GM19328 (cell line): ENCODE data around the gene DDI1.
"Not testable (repeated sequence)": the region's sequence is repeated elsewhere in the genome, so short reads cannot be mapped to it uniquely, and the experiment has no call there.

Experiments used
- ATAC-seq: cut with Tn5 transposase; IDR thresholded peaks from one replicate; pipeline ENCODE4 v1.9.1; 2021; ENCODE audit warnings: mild to moderate bottlenecking, moderate library complexity; ENCODE audit not compliant: unreplicated experiment

DDI1 gene

GRCh38 chr11:104036995-104037394 is 555 bp downstream of the DDI1 start:
- ATAC-seq: no peak

- no peak for ATAC-seq
These were observed 5.4 kb downstream of the DDI1 start for GRCh38 chr11:104041792-104042191.

DNA sequence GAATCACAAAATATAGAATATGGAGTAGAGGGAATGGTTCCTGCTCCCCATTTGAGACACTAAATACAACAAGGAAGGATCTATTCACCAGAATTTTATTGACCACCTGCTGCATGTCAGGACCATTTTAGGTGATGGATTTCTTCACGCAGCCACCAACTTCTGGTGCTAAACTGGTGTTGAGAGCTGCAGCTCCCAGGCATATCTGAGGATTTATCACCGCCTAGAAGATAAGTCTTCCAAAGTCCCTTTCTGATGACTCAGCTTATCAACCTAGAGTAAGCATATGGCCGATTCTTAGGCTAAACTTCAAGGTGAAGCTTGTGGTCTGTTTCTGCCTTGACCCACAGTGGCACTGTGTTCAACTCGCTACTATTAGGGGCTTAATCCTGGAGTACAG is 6.7 kb downstream of the DDI1 start:
- no peak for ATAC-seq

DNA sequence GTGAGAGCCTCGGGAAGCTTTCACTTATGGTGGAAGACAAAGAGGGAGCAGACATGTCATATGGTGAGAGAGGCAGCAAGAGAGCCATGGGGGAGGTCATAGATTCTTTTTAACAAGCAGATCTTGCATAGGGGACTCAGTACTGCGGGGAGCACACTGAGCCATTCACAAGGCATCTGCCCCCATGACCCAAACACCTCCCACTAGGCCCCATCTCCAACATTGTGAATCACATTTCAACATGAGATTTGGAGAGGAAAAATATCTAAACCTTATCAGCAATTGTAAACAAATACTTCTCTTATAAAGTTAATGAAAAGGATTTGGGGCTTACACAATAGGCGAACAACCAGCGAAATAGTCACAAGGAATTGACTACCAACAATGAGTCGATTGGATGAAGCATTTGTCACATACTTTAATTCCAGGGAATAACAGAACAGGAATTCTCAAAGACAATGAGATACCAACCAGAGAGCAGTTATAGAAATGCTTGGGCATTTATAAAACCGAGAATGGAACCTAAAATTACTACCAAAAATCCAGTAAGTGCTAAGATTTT is 7.3 kb downstream of the DDI1 start:
- no peak for ATAC-seq

- no peak for ATAC-seq
These were observed 9.9 kb downstream of the DDI1 start for GRCh38 chr11:104046331-104046730.

DNA sequence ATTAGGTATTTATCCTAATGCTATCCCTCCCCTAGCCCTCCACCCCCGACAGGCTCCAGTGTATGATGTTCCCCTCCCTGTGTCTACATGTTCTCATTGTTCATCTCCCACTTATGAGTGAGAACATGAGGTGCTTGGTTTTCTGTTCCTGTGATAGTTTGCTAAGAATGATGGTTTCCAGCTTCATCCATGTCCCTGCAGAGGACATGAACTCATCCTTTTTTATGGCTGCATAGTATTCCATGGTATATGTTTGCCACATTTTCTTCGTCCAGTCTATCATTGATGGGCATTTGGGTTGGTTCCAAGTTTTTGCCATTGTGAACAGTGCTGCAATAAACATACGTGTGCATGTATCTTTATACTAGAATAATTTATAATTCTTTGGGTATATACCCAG is 10.4 kb downstream of the DDI1 start:
- ATAC-seq: not testable (repeated sequence)

DNA sequence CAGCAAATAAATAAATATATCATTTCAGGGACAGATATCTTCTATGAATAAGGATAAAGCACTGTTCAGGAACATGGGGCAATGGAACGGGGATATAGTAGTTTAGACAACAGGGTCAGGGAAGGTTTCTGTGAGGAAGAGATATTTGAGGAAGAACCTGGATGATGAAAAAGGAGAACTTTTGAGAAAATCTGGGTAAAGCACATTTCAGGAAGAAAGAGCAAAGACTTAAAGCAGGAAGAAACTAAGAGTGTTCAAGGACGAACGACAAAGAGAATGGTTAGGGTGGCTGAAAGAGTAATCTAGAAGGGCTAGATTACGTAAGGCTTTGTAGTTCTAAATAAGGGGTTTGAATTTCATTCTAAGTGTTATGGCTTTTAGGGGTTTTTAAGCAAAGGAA is 12.7 kb downstream of the DDI1 start:
- no peak for ATAC-seq

GRCh38 chr11:104051778-104052177 is 15.3 kb downstream of the DDI1 start:
- ATAC-seq: no peak

DNA sequence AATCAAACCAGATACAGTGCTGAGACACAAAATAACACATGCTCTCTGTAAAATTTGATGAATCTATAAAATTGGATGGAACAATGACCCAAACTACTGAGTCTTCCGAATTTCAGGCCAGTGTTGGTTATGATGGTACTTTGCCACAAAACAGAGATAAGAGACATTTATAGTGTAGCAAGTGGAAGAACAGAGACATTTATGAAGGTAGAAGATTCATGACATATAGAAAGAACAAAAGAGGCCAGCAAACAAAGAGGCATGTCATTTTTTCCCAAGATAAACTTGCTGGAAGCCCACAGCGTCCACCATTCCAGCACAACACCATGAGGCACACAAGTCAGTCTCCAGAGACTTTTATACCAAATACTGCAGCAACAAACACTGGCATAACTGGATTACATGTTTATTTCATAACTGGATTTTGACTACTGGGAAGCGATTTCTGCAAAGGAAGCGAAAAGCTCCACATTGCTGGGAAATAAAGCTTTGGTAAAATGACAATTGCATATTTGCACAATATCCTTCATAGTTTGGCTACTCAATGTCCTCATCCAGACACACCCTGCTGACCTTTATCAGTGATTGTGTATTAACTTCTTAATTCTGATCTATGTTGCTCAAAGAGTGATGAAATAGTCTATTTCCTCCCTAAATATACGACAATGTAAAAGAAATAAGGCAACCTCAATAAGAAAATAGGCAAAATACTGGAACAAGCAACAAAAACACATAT is 17.5 kb downstream of the DDI1 start:
- no peak for ATAC-seq

DNA sequence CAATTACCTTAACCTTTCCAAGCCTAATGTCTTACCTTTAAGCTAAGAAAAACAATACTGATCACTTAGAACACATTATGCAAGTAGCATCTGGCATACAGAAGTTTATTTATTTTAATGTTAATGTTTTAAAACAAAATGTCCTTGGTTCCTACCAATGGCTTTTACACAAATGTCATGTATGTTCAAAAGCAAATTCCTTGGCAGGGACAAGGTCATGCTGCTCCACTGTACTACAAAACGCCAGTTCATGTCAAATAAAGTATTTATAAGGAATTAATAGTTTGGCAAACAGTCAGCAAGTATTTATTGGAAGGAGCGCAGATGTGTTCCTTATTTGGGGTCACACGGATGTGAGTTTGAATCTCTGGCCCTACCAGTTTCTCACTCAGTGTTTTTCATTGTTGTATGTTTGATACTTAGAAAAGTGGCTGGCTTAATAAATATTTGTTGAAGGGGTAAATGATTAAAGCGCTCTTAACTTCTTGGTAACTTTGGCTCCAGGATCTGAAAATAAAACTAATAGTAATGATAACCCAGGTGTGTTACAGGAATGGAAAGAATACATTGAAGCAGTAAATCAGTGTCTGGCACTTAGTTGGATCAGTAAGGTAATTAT is 18.6 kb downstream of the DDI1 start:
- no peak for ATAC-seq

GRCh38 chr11:104055596-104055995 is 19.2 kb downstream of the DDI1 start:
- no peak for ATAC-seq

- ATAC-seq: no peak
These were observed 21.5 kb downstream of the DDI1 start for GRCh38 chr11:104057908-104058307.

- ATAC-seq: no peak
These were observed 22.2 kb downstream of the DDI1 start for GRCh38 chr11:104058680-104059079.

DNA sequence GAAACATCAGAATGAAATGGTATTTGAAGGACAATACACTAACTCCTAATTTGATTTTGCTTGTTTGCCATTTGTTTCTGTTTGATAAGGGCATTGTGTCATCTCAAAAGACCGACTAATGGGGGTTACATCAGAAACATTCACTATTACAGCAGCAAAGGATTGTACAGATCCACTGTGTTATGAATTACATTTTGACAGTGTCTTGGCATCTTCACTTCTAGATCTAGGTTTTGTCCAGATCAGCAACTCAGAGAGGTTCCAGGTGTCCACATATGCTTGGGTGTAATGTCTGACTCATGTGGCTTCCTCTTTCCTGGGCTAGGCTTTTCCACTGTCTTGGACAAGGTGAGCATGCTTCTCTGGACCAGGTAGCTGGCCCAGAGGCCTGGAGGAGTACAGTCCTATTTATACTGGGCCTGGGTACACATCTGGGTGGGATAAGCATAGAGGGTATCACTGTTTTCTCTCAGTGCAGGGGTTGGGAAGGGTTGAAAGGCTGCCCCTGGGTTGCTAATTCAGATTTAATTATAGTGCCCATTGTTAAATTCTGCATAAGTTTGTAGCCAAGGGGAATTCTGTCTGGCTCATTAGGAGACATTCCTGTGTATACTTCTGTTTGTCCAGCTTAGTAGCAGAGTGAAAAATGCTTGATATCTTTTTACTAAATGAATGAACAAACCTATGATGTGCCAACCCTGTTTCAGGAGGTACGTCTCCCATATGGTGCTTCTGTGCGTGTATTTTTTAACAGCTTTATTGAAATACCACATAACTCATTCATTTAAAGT is 23.8 kb downstream of the DDI1 start:
- no peak for ATAC-seq

GRCh38 chr11:104060820-104061219 is 24.4 kb downstream of the DDI1 start:
- peak; percentile 59 for ATAC-seq

DNA sequence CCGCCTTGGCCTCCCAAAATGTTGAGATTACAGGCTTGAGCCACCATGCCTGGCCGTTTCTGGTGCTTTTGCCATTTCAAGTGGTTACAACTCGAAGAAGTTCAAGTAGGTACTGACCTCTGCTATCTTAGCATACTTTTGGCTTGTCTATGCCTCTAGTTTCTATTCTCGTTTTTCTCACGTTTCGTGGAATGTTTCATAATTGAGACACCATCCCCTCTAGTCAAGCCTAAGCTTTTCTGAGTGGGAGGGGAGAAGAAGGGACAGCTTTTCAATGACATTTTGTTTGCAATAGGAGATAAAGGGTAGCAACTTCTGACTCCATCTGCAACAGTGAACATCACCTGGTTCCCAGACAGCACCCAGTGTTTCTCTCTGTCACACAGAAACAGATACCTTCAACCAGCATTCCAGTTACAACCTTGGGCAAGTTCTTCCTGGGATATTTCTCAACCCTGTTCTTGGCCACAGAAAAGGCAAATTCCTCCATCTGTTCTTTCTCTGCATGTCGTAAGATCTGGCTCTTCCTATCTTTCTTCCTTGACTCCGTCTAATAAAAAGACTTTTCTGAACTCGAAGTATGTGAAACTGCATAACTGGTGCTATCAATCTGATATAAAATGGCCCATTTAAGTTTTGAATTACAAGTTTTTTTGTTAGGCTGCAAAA is 25.5 kb downstream of the DDI1 start:
- ATAC-seq: no peak

DNA sequence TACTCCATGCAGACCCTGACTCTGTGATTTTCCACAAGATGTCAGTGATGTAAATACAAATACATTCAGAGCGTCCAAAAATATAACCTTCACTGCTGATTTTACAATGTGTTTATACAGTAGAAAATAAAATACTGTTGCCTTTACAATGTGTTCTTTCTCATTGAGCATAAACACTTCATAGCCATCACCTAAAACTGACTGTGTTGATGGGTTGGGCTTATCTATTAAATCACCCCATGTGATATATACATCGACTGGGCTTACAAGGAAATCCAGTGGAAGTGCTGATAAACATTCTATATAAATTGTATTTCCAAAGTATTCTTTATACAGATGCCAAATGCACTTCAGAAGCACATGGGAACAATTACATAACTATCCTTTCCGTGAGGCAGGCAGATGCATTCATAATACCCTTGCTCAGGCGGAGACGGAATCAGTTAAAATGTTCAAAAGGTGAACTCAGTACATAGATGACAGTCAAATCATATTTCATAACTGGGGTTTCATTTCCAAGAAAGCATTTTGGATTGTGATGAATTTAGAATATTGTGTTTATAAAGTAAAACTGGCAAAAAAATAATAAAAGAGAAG is 27.7 kb downstream of the DDI1 start:
- no peak for ATAC-seq

DNA sequence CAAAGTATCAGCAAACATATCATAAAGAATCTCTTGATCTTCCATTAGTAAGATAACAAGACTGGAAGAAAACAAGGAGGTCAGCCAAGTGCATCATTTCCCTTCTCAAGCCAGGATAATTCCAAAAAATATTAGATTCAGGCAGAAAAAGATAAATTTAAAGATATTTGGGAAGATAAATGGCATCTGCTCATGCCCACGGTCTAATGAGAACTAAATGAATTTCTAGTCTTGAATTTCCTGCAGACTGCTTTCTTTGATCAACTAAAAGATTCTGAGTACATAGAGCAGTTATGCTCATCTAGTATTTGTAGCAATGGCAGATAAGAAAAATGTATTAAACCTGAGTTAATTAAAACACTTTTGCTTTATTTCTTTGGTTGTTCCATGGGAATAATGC is 31.1 kb downstream of the DDI1 start:
- ATAC-seq: no peak

DNA sequence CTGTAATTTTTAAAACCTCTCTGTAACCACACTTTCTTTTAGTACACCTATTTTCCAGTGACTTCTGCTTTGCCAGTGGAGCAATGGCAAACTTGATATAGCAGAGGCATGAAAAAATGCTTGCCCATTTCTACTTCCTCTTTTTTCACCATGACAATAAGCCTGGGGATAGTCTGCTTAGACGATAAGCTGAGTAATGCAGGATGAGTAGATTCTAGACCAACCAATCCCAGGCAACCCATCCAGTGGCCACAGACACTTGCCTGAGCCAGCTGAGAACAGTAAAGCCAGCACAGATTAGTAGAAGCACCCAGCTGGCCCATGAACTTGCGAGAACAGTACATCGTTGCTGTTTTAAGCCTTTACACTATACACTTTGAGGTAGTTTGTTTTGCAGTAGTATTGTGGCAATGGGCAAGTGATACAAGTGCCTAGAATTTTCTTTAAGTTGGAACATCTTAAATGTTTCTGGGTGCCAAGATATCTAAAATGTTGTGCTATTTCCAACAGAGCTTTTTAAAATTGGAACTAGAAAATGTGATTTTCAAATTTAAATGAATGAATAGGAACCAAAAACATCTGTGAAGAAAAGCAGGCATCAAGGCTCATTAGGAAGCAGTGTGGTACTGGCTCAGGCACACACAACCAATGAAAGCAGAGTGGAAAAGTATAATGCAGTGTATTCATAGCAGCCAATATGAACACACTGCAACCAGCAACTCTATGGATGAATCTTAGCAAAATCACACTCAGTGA is 37.7 kb downstream of the DDI1 start:
- peak; percentile 72 for ATAC-seq

DNA sequence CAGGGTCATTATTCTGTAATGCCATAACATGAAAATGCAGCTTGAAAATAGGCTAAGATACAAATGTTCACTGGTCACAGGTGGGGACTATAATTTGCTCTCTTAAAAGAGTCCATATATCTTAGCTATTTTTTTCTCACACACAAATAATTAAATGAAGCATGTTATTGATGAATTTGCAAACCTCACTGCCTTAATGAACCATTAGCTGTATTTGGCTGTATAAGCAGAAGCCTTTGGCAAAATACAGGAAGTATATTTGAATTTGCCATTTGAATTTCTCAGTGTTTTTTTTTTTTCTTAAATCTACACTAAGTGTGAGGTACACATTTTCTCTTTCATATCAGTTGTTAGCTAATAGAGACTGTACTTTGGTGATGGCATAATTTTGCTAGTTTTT is 38.7 kb downstream of the DDI1 start:
- no peak for ATAC-seq
